Progenitor cell of endocrine pancreas (in vitro differentiated cells): Measurements from ENCODE around the gene TMEM208. TPM values are rescaled to one million over a fixed set of nuclear protein-coding genes. Genes with fewer than 3 reads are reported as not detected.

Experiments used
- DNase-seq: peaks from one replicate; pipeline ENCODE4 v3.0.0; 2021; ENCODE audit warnings: low spot score; ENCODE audit not compliant: unreplicated experiment
- H3K27ac Mint-ChIP-seq: 2 replicates; pipeline ENCODE4 v1.8.0; 2021; ENCODE audit warnings: mild to moderate bottlenecking, moderate library complexity, mixed read lengths
- H3K27me3 Mint-ChIP-seq: 2 replicates; pipeline ENCODE4 v1.8.0; 2021; ENCODE audit warnings: mixed read lengths
- H3K36me3 Mint-ChIP-seq: 2 replicates; pipeline ENCODE4 v1.8.0; 2022; ENCODE audit warnings: mixed read lengths; ENCODE audit not compliant: insufficient read depth
- H3K4me1 Mint-ChIP-seq: 2 replicates; pipeline ENCODE4 v1.8.0; 2021; ENCODE audit warnings: low read depth, mixed read lengths
- H3K4me3 Mint-ChIP-seq: 2 replicates; pipeline ENCODE4 v1.8.0; 2021; ENCODE audit warnings: low read depth, mild to moderate bottlenecking, moderate library complexity, mixed read lengths
- H3K9me3 Mint-ChIP-seq: 2 replicates; pipeline ENCODE4 v1.8.0; 2021; ENCODE audit warnings: low read depth, mixed read lengths
- CTCF ChIP-seq: fragments of 200-600 bp; sonication (generic); IDR thresholded peaks from one replicate; pipeline ENCODE4 v1.5.0; 2021; ENCODE audit warnings: antibody characterized with exemption, mild to moderate bottlenecking; ENCODE audit not compliant: unreplicated experiment
- total RNA-seq: library from RNA; stranded (reverse); gene quantifications from 2 replicates; pipeline ENCODE4 v1.2.1, GENCODE V29; 2021

Gene TMEM208
- total RNA-seq, 1 donor from 2014 or later: 36.3 TPM

- Mint-ChIP-seq H3K27ac (no peak overlapping the region), H3K36me3 (no peaks in the 10 kb centered on the region), H3K27me3 (peaks cover 20% of the 10 kb centered on the region), H3K9me3 (no peaks in the 10 kb centered on the region), H3K4me3 (no peak overlapping the region), H3K4me1 (no peaks in the 10 kb centered on the region)
- TF ChIP-seq CTCF: peak; percentile 64
- no peak for DNase-seq
Measured at GRCh38 chr16:67260426-67261063, 33.6 kb downstream of the TMEM208 start.

- H3K27ac Mint-ChIP-seq: no peak overlapping the region
- H3K36me3 Mint-ChIP-seq: no peaks in the 10 kb centered on the region
- DNase-seq: no peak
- H3K9me3 Mint-ChIP-seq: no peaks in the 10 kb centered on the region
- TF ChIP-seq CTCF: no peak
- H3K4me3 Mint-ChIP-seq: no peak overlapping the region
- peaks cover 23% of the 10 kb centered on the region for H3K27me3 Mint-ChIP-seq
- H3K4me1 Mint-ChIP-seq: no peaks in the 10 kb centered on the region
Measured at GRCh38 chr16:67263201-67263600, 36.3 kb downstream of the TMEM208 start.

- Mint-ChIP-seq H3K4me1 (no peaks in the 10 kb centered on the region), H3K36me3 (no peaks in the 10 kb centered on the region), H3K27ac (no peak overlapping the region), H3K9me3 (no peaks in the 10 kb centered on the region), H3K4me3 (no peak overlapping the region), H3K27me3 (peaks cover 23% of the 10 kb centered on the region)
- no peak for DNase-seq
- no peak for TF ChIP-seq CTCF
Measured at GRCh38 chr16:67264277-67264676, 37.3 kb downstream of the TMEM208 start.

GRCh38 chr16:67264866-67265265, 37.9 kb downstream of the TMEM208 start:
- TF ChIP-seq CTCF: no peak

GRCh38 chr16:67265834-67266233, 38.9 kb downstream of the TMEM208 start:
- Mint-ChIP-seq H3K27ac (no peak overlapping the region), H3K36me3 (no peaks in the 10 kb centered on the region), H3K4me1 (no peaks in the 10 kb centered on the region), H3K4me3 (no peak overlapping the region), H3K27me3 (peaks cover 23% of the 10 kb centered on the region), H3K9me3 (no peaks in the 10 kb centered on the region)
- TF ChIP-seq CTCF: no peak
- no peak for DNase-seq

More at GRCh38 chr16:67264866-67265265, 37.9 kb downstream of the TMEM208 start:
- Mint-ChIP-seq H3K9me3 (no peaks in the 10 kb centered on the region), H3K27me3 (peaks cover 23% of the 10 kb centered on the region), H3K4me1 (no peaks in the 10 kb centered on the region), H3K36me3 (no peaks in the 10 kb centered on the region), H3K4me3 (no peak overlapping the region), H3K27ac (no peak overlapping the region)
- no peak for DNase-seq
